A673 (cell line): ENCODE data around the gene ADCY6. TPM values are rescaled to one million over a fixed set of nuclear protein-coding genes. Genes with fewer than 3 reads are reported as not detected.

Experiments
- BruUV-seq: library from RNA; stranded (reverse); fragments of 400-500 nt; replicated peaks from 2 replicates; lab custom pipeline; 2021; lab: Mats Ljungman, UMichigan
- CTCF ChIA-PET: fragments of 300-600 bp; sonication (Branson Sonifier 250); formaldehyde crosslinking; loops from one replicate; lab custom pipeline; 2022; ENCODE audit warnings: antibody characterized with exemption; lab: Charles Lee
- POLR2A ChIA-PET: fragments of 300-600 bp; sonication (Branson Sonifier 250); formaldehyde crosslinking; loops from one replicate; lab custom pipeline; 2022; ENCODE audit warnings: antibody characterized with exemption; ENCODE audit not compliant: low non-redundant PET; lab: Charles Lee
- DNase-seq: peaks from one replicate; pipeline ENCODE4 v3.0.0-alpha.2; 2015; ENCODE audit warnings: low spot score
- H3K27ac ChIP-seq: fragments of 200-600 bp; sonication (generic); 2 replicates; pipeline ENCODE4 v1.5.1; 2016; ENCODE audit warnings: mixed run types, low read depth, mild to moderate bottlenecking, mixed read lengths, antibody characterized with exemption, low read length; ENCODE audit not compliant: poor library complexity, severe bottlenecking
- H3K27me3 ChIP-seq: fragments of 200-600 bp; sonication (generic); replicated peaks from 2 replicates; pipeline ENCODE4 v1.6.1; 2017; ENCODE audit warnings: mixed run types, low read depth, mild to moderate bottlenecking, mixed read lengths, antibody characterized with exemption, low read length; ENCODE audit not compliant: insufficient read depth, poor library complexity
- H3K36me3 ChIP-seq: fragments of 200-600 bp; sonication (generic); 2 replicates; pipeline ENCODE4 v1.6.1; 2016; ENCODE audit warnings: mixed run types, mild to moderate bottlenecking, mixed read lengths, antibody characterized with exemption, low read length; ENCODE audit not compliant: insufficient read depth, poor library complexity, severe bottlenecking
- H3K4me1 ChIP-seq: fragments of 200-600 bp; sonication (generic); 2 replicates; pipeline ENCODE4 v1.6.1; 2017; ENCODE audit warnings: mixed run types, mild to moderate bottlenecking, mixed read lengths, antibody characterized with exemption, low read length; ENCODE audit not compliant: insufficient read depth, poor library complexity, severe bottlenecking
- H3K4me3 ChIP-seq: fragments of 200-600 bp; sonication (generic); 2 replicates; pipeline ENCODE4 v1.5.1; 2016; ENCODE audit warnings: low read depth, mixed run types, mild to moderate bottlenecking, mixed read lengths, low read length; ENCODE audit not compliant: poor library complexity, severe bottlenecking
- H3K9me3 ChIP-seq: fragments of 200-600 bp; sonication (generic); 2 replicates; pipeline ENCODE4 v1.6.1; 2016; ENCODE audit warnings: mixed run types, low read depth, mild to moderate bottlenecking, mixed read lengths, antibody characterized with exemption, low read length; ENCODE audit not compliant: poor library complexity, severe bottlenecking
- CTCF ChIP-seq: fragments of 300-800, 200-600 bp; sonication (generic); conservative IDR thresholded peaks from 2 replicates; pipeline ENCODE4 v1.5.1; 2017; ENCODE audit warnings: low read depth, mild to moderate bottlenecking, antibody characterized with exemption, low read length, moderate library complexity, mixed read lengths
- EZH2 ChIP-seq: fragments of 200-600 bp; sonication (generic); IDR thresholded peaks from 2 replicates; pipeline ENCODE4 v1.6.1; 2017; ENCODE audit warnings: borderline replicate concordance, low read depth, mild to moderate bottlenecking, mixed read lengths, antibody characterized with exemption, low read length; ENCODE audit not compliant: poor library complexity, severe bottlenecking
- intact Hi-C: fragments of 100-400 bp; cut with micrococcal nuclease; formaldehyde crosslinking; loops from one replicate; pipeline ENCODE4 v1.10.0; 2022; ENCODE audit not compliant: unreplicated experiment
- total RNA-seq: library from RNA; stranded (reverse); gene quantifications from 2 replicates; pipeline ENCODE4 v1.2.3, GENCODE V29; 2021

ADCY6 gene
- total RNA-seq, 1 experiment from 2014 or later = 6.8 TPM

- ChIA-PET CTCF (no interaction called here), POLR2A (no interaction called here)
- no peak overlapping the region for H3K27ac ChIP-seq
- TF ChIP-seq CTCF (no peak), EZH2 (no peak)
- no peaks in the 10 kb centered on the region for H3K9me3 ChIP-seq
- BruUV-seq = no TSS peak
- H3K4me1 ChIP-seq = no peaks in the 10 kb centered on the region
- peaks cover 86% of the 10 kb centered on the region for H3K36me3 ChIP-seq
- no peaks in the 10 kb centered on the region for H3K27me3 ChIP-seq
- no peak for DNase-seq
- intact Hi-C loops = no loop called here
- H3K4me3 ChIP-seq = no peak overlapping the region
These were observed 42.4 kb upstream of the ADCY6 start for GRCh38 chr12:48831257-48831656.

GRCh38 chr12:48828841-48829575 is 40.1 kb upstream of the ADCY6 start:
- H3K36me3 ChIP-seq = peaks cover 77% of the 10 kb centered on the region
- BruUV-seq = no TSS peak
- CTCF ChIA-PET = no interaction called here

GRCh38 chr12:48828293-48828692 is 39.4 kb upstream of the ADCY6 start:
- Histone ChIP-seq H3K4me3 (no peak overlapping the region), H3K27me3 (no peaks in the 10 kb centered on the region), H3K9me3 (no peaks in the 10 kb centered on the region), H3K36me3 (peaks cover 70% of the 10 kb centered on the region), H3K27ac (no peak overlapping the region), H3K4me1 (no peaks in the 10 kb centered on the region)
- CTCF ChIA-PET = no interaction called here
- intact Hi-C loops = no loop called here
- POLR2A ChIA-PET = interaction anchor here (0.6 kb wide), 1 partner anchor 140 kb away, joined by 4 read pairs; no protein-coding TSS in a partner anchor
- DNase-seq = no peak
- no peak for TF ChIP-seq EZH2
- no peak for TF ChIP-seq CTCF
- BruUV-seq = no TSS peak

More at GRCh38 chr12:48828841-48829575, 40.1 kb upstream of the ADCY6 start:
- no peak for TF ChIP-seq CTCF
- no peak for TF ChIP-seq EZH2
- Histone ChIP-seq H3K4me3 (no peak overlapping the region), H3K27ac (no peak overlapping the region), H3K9me3 (no peaks in the 10 kb centered on the region), H3K4me1 (no peaks in the 10 kb centered on the region), H3K27me3 (no peaks in the 10 kb centered on the region)
- POLR2A ChIA-PET = no interaction called here
- intact Hi-C loops = no loop called here
- no peak for DNase-seq
